Endothelial cell of umbilical vein (primary cell): ENCODE data around the gene NAV2. TPM values are rescaled to one million over a fixed set of nuclear protein-coding genes. Genes with fewer than 3 reads are reported as not detected.

Source experiments
- BruUV-seq: library from RNA; stranded (reverse); fragments of 400-500 nt; replicated peaks from 2 replicates; lab custom pipeline; 2021; lab: Mats Ljungman, UMichigan
- CTCF ChIA-PET: fragments of 300-600, 350-600 bp; sonication (Branson Sonifier 250); formaldehyde crosslinking; loops from one replicate; lab custom pipeline; 2021; ENCODE audit warnings: antibody characterized with exemption, inconsistent platforms; lab: Charles Lee
- POLR2A ChIA-PET: fragments of 300-600, 350-600 bp; sonication (Branson Sonifier 250); formaldehyde crosslinking; loops from one replicate; lab custom pipeline; 2021; ENCODE audit warnings: antibody characterized with exemption, inconsistent platforms; lab: Charles Lee
- DNase-seq: peaks from one replicate; pipeline ENCODE4 v3.0.0-alpha.2; 2011; ENCODE audit warnings: low read depth, low spot score
- FAIRE-seq: peaks from 2 replicates; lab custom pipeline; 2011; peaks lifted over from hg19 to GRCh38; lab: Jason Lieb, UNC
- H2AFZ ChIP-seq: 2 replicates; pipeline ENCODE4 v1.6.0; 2012; ENCODE audit warnings: low read depth, low read length, control low read depth, inconsistent platforms
- H3K27ac ChIP-seq: 2 replicates; pipeline ENCODE4 v1.5.1; 2011; ENCODE audit warnings: low read depth, mild to moderate bottlenecking, control low read depth, low read length, moderate library complexity; ENCODE audit not compliant: insufficient read depth
- H3K27me3 ChIP-seq, 2 experiments: 2 replicates each; pipeline versions ENCODE4 v1.6.0 to v1.6.1; 2011; ENCODE audit warnings: low read length in 2 of 2, mixed read lengths in 1 of 2; ENCODE audit not compliant: control insufficient read depth in 2 of 2, insufficient read depth in 2 of 2
- H3K36me3 ChIP-seq, 2 experiments: 2 replicates in 1 of 2; 3 replicates in 1 of 2; pipeline ENCODE4 v1.5.1; 2011; ENCODE audit warnings: low read length in 2 of 2, mild to moderate bottlenecking in 1 of 2, moderate library complexity in 1 of 2; ENCODE audit not compliant: control insufficient read depth in 2 of 2, insufficient read depth in 2 of 2; ENCODE audit errors: extremely low read depth in 1 of 2
- H3K4me1 ChIP-seq: 3 replicates; pipeline ENCODE4 v1.5.1; 2011; ENCODE audit warnings: mild to moderate bottlenecking, low read length; ENCODE audit not compliant: control insufficient read depth, insufficient read depth; ENCODE audit errors: extremely low read depth
- H3K4me2 ChIP-seq: 2 replicates; pipeline ENCODE4 v1.6.1; 2011; ENCODE audit warnings: low read length, control low read depth, mixed read lengths; ENCODE audit not compliant: insufficient read depth
- H3K4me3 ChIP-seq, 3 experiments: fragments of 200-600 bp in 1 of 3; sonication (generic), shearing (Covaris generic) in 1 of 3; replicated peaks in 1 of 3; 2 replicates each; pipeline ENCODE4 v1.5.1; 2011 to 2016; ENCODE audit warnings: control low read depth in 3 of 3, low read length in 3 of 3, mild to moderate bottlenecking in 2 of 3, inconsistent platforms in 1 of 3, low read depth in 1 of 3, moderate library complexity in 1 of 3; ENCODE audit not compliant: insufficient read depth in 1 of 3
- H3K79me2 ChIP-seq: 2 replicates; pipeline ENCODE4 v1.6.0; 2012; ENCODE audit warnings: low read length, inconsistent platforms; ENCODE audit not compliant: control insufficient read depth, insufficient read depth
- H3K9ac ChIP-seq: replicated peaks from 2 replicates; pipeline ENCODE3; 2011; ENCODE audit warnings: low read length, control low read depth; ENCODE audit not compliant: insufficient read depth; ENCODE audit errors: extremely low read depth
- H3K9me1 ChIP-seq: replicated peaks from 3 replicates; pipeline ENCODE4 v1.6.0; 2011; ENCODE audit warnings: mild to moderate bottlenecking, low read length; ENCODE audit not compliant: control insufficient read depth, insufficient read depth; ENCODE audit errors: extremely low read depth
- H3K9me3 ChIP-seq: replicated peaks from 2 replicates; pipeline ENCODE4 v1.5.1; 2012; ENCODE audit warnings: low read length, inconsistent platforms; ENCODE audit not compliant: control insufficient read depth, insufficient read depth
- H4K20me1 ChIP-seq: replicated peaks from 2 replicates; pipeline ENCODE3; 2011; ENCODE audit warnings: mild to moderate bottlenecking, low read length; ENCODE audit not compliant: control insufficient read depth, insufficient read depth; ENCODE audit errors: extremely low read depth
- CTCF ChIP-seq, 2 donors: IDR thresholded peaks; 1 replicate in 1 of 2; 2 replicates in 1 of 2; pipeline ENCODE4 v1.5.1; 2011; ENCODE audit warnings: low read length in 2 of 2, mild to moderate bottlenecking in 2 of 2, moderate library complexity in 2 of 2, control low read depth in 1 of 2, inconsistent platforms in 1 of 2, low read depth in 1 of 2; ENCODE audit not compliant: insufficient read depth in 1 of 2; ENCODE audit errors: extremely low read depth in 1 of 2
- EZH2 ChIP-seq: IDR thresholded peaks from 2 replicates; pipeline ENCODE4 v1.6.1; 2012; ENCODE audit warnings: borderline replicate concordance, low read depth, mild to moderate bottlenecking, moderate library complexity, low read length, inconsistent platforms; ENCODE audit not compliant: severe bottlenecking
- FOS ChIP-seq: IDR thresholded peaks from 2 replicates; pipeline ENCODE4 v1.6.1; 2011; ENCODE audit warnings: mild to moderate bottlenecking, low read length, moderate library complexity, borderline replicate concordance; ENCODE audit not compliant: insufficient read depth
- GATA2 ChIP-seq: IDR thresholded peaks from 2 replicates; pipeline ENCODE4 v1.7.0; 2011; ENCODE audit warnings: low read depth, mild to moderate bottlenecking, moderate library complexity, mixed read lengths, low read length; ENCODE audit not compliant: insufficient read length, insufficient read depth
- JUN ChIP-seq: IDR thresholded peaks from 2 replicates; pipeline ENCODE4 v1.6.1; 2011; ENCODE audit warnings: borderline replicate concordance, low read depth; ENCODE audit not compliant: insufficient read length, insufficient read depth
- MAX ChIP-seq: IDR thresholded peaks from 2 replicates; pipeline ENCODE4 v1.6.1; 2011; ENCODE audit not compliant: insufficient read depth, insufficient read length
- MYC ChIP-seq: IDR thresholded peaks from one replicate; pipeline ENCODE4 v1.6.1; 2011; ENCODE audit warnings: mild to moderate bottlenecking, low read depth, low read length
- POLR2A ChIP-seq: IDR thresholded peaks from 2 replicates; pipeline ENCODE4 v1.6.1; 2012; ENCODE audit warnings: low read depth, mild to moderate bottlenecking, control low read depth, low read length
- POLR2AphosphoS5 ChIP-seq: IDR thresholded peaks from 2 replicates; pipeline ENCODE4 v1.6.1; 2012; ENCODE audit warnings: low read depth, mild to moderate bottlenecking, control low read depth, low read length, moderate library complexity; ENCODE audit not compliant: insufficient read depth
- dilution Hi-C: fragments of 300-500 bp; cut with MboI; formaldehyde crosslinking; loops from one replicate; pipeline ENCODE4 v1.15.0; 2019; ENCODE audit warnings: low sequenced_read_pairs; ENCODE audit not compliant: extremely low pct_ligation_motif_present
- intact Hi-C: fragments of 100-400 bp; cut with micrococcal nuclease; formaldehyde crosslinking; loops from one replicate; pipeline ENCODE4 v1.10.0; 2022
- polyA plus RNA-seq, 4 experiments: library from polyadenylated mRNA; depleted of rRNA in 3 of 4; stranded (reverse) in 3 of 4; unstranded in 1 of 4; fragments of >200 nt; gene quantifications; 2 replicates each; pipeline versions ENCODE4 v1.2.1 to v1.2.3, GENCODE V29; 2011 to 2012; ENCODE audit warnings: missing spikeins in 1 of 4
- total RNA-seq: library from RNA; stranded (reverse); gene quantifications from 2 replicates; pipeline ENCODE4 v1.2.3, GENCODE V29; 2021

NAV2 gene
- total and polyA plus RNA-seq, 2 donors (not counting 3 experiments of a cell fraction or from before 2014, with no cell fraction given), result 10.9 to 68.0 TPM

- ChIA-PET CTCF (interaction anchor here (2.2 to 2.9 kb wide), 6 partner anchors 11 to 189 kb away, joined by 12 to 235 read pairs (median 30); no protein-coding TSS in a partner anchor), POLR2A (no interaction called here)
- Histone ChIP-seq H3K9ac (no peak overlapping the region), H2AFZ (no peak overlapping the region), H3K27ac (no peak overlapping the region), H3K79me2 (peaks cover 76% of the 10 kb centered on the region), H3K4me2 (no peak overlapping the region), H3K4me3 (no peak overlapping the region), H3K4me1 (peaks cover 8% of the 10 kb centered on the region), H3K36me3 (no peaks in the 10 kb centered on the region), H4K20me1 (no peaks in the 10 kb centered on the region), H3K9me3 (no peaks in the 10 kb centered on the region), H3K9me1 (no peaks in the 10 kb centered on the region), H3K27me3 (no peaks in the 10 kb centered on the region)
- dilution Hi-C loops (no loop called here), intact Hi-C loops (loop anchor here (5.0 to 10.0 kb wide), 3 partner anchors 87 to 669 kb away; no protein-coding TSS in a partner anchor)
- no TSS peak for BruUV-seq
- FAIRE-seq (no peak), DNase-seq (no peak)
- TF ChIP-seq CTCF (IDR thresholded peaks at IDR 0.05; ENCODE audit: extremely low read depth in 1 of 2, insufficient read depth in 1 of 2, low read depth in 1 of 2, low read length in 2 of 2), result no peak
- no peak for TF ChIP-seq GATA2
- TF ChIP-seq MAX, result no peak
- TF ChIP-seq POLR2AphosphoS5, result no peak
- TF ChIP-seq JUN, result no peak
- no peak for TF ChIP-seq POLR2A
- no peak for TF ChIP-seq MYC
- TF ChIP-seq EZH2, result no peak
- TF ChIP-seq FOS, result no peak
These were observed 31.5 kb downstream of the NAV2 start for GRCh38 chr11:19744130-19744529.
